Measurements from ENCODE around the gene OR4K15. TPM values are rescaled to one million over a fixed set of nuclear protein-coding genes. Genes with fewer than 3 reads are reported as not detected.

OR4K15 gene
- not detected in 2 replicates for total RNA-seq

GRCh38 chr14:19975291-19975690 lies at the start of gene OR4K15:
OR4K15 (plus strand) TSS chr14:19975591; CDS start chr14:19975591, 0 bp downstream.

DNA sequence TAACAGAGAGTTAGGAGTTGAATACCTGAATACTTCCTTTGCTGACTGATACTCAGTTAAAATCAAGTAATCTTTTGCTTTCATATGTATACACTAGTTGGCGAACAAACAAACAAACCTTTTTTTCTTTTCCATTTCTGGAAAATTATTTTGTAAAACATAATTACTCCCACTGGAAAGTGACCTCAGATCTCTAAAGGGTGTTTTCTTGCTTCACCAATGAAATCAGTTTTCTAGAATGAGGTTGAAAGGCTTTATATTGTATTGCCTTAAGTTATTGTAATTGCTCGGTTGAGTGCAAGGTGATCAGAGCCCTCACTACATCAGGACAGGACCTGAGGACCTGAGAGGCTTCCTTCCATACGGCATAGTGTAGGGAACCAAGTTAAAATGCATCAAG lies 44.8 kb upstream of the OR4K15 start, which contains the start of gene OR4K1:
OR4K1 (plus strand) TSS at position 301 of the 400 bp plus-strand sequence. CDS start 4,750 bp downstream, outside the sequence.

DNA sequence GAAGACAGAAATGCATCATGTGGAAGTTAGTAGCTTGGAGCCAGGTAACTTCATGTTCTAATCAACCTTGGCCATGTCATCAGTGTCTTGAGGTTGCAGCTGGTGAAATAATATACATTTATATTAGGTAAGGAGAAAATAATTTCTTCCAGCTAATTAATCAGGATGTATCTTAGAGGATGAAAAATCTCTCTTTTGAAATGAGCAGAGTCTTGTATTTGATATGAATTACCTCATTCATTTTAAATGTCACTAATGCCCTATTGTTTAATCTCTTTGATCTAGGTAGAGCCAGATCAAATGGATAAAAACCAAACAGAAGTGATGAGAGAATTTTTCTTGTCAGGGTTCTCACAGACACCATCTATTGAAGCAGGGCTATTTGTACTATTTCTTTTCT lies 26.5 kb downstream of the OR4K15 start, which contains the start of gene OR4Q2:
OR4Q2 (plus strand) TSS at position 301 of the 400 bp plus-strand sequence.

GRCh38 chr14:20019257-20019865 lies 44.0 kb downstream of the OR4K15 start, which contains the start of gene OR4K14:
OR4K14 (minus strand) TSS chr14:20019307; CDS start chr14:20015193, 4,114 bp downstream.

Other genes starting within 250 kb of the OR4K15 start
- not detected in 2 replicates for gene OR4Q3, start 232.0 kb upstream of the OR4K15 start, total RNA-seq
- gene OR4M1, start 202.1 kb upstream of the OR4K15 start, total RNA-seq, result not detected in 2 replicates
- not detected in 2 replicates for gene OR4N2, start 171.8 kb upstream of the OR4K15 start, total RNA-seq
- not detected in 2 replicates for gene OR4K2, start 100.4 kb upstream of the OR4K15 start, total RNA-seq
- not detected in 2 replicates for gene OR4K5, start 55.0 kb upstream of the OR4K15 start, total RNA-seq
- gene OR4K1, start 44.7 kb upstream of the OR4K15 start, total RNA-seq, result not detected in 2 replicates
- gene OR4Q2, start 26.6 kb downstream of the OR4K15 start, total RNA-seq, result not detected in 2 replicates
- not detected in 2 replicates for gene OR4K14, start 43.7 kb downstream of the OR4K15 start, total RNA-seq
- not detected in 2 replicates for gene OR4K13, start 60.4 kb downstream of the OR4K15 start, total RNA-seq
- not detected in 2 replicates for gene OR4L1, start 84.5 kb downstream of the OR4K15 start, total RNA-seq
- not detected in 2 replicates for gene OR4K17, start 135.1 kb downstream of the OR4K15 start, total RNA-seq
- not detected in 2 replicates for gene OR4N5, start 163.2 kb downstream of the OR4K15 start, total RNA-seq
- not detected in 2 replicates for gene OR11G2, start 215.3 kb downstream of the OR4K15 start, total RNA-seq
- gene OR11H6, start 248.1 kb downstream of the OR4K15 start, total RNA-seq, result not detected in 2 replicates